T-helper 1 cell (primary cell): ENCODE results near the gene CYP26B1.

Experiments used
- DNase-seq, 5 donors: peaks; one replicate each; pipeline ENCODE4 v3.0.0-alpha.2; 2012 to 2020
- total RNA-seq, 4 donors: gene quantifications; one replicate each; lab custom pipeline; 2026; lab: John Stamatoyannopoulos, UW

The CYP26B1 gene, protein sequence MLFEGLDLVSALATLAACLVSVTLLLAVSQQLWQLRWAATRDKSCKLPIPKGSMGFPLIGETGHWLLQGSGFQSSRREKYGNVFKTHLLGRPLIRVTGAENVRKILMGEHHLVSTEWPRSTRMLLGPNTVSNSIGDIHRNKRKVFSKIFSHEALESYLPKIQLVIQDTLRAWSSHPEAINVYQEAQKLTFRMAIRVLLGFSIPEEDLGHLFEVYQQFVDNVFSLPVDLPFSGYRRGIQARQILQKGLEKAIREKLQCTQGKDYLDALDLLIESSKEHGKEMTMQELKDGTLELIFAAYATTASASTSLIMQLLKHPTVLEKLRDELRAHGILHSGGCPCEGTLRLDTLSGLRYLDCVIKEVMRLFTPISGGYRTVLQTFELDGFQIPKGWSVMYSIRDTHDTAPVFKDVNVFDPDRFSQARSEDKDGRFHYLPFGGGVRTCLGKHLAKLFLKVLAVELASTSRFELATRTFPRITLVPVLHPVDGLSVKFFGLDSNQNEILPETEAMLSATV
- 0 reads per million in 4 donors for total RNA-seq

DNA sequence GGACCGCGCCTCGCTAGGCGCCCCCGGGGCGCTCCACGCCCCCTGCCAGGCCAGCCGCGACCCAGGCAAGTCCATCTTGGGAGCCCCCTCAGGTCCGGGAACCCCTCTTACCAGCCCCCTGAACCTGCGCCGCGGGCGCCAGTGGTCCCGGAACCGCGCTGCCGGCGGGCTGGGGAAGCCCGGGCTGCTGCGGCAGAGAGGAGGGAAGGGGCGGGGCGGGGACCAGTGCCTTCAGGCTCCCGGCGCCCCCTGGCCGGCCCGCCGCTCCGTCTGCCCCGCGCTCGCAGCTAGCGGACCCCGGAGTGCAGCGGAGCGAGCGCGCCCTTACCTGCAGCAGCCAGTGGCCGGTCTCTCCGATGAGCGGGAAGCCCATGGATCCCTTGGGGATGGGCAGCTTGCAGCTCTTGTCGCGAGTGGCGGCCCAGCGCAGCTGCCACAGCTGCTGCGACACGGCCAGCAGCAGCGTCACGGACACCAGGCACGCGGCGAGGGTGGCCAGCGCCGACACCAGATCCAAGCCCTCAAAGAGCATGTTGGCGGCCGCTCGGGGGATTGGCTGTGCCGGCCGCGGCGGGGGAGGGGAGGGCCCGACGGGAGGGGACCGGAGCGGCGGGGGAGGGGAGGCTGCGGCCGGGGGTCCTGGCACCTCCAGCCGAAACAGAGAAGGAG, at the start of gene CYP26B1:
TSS of gene CYP26B1 (minus strand) at position 560 of the 669 bp plus-strand sequence. CDS start at position 532, 28 bp downstream.
- peak in 2 of 5 donors; percentile 2 to 9 for DNase-seq

DNA sequence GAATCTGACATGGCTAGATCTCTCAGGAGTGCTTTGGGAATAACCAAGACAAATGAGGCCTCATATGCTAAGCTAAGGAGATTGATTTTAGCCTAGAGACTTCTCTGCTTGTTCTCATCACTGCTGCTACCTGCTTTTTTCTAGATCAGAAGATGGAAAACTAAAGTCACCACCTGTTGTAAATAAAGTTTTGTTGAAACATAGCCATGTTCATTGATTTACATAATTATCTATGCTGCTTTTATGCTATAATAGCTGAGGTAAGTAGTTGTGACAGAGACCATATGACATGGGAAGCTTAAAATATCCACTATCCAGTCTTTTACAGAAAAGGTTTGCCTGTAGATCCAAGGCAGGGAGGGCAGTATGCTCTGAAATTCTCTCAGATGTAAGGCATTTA, 46.1 kb upstream of the CYP26B1 start:
- no peak for DNase-seq

DNA sequence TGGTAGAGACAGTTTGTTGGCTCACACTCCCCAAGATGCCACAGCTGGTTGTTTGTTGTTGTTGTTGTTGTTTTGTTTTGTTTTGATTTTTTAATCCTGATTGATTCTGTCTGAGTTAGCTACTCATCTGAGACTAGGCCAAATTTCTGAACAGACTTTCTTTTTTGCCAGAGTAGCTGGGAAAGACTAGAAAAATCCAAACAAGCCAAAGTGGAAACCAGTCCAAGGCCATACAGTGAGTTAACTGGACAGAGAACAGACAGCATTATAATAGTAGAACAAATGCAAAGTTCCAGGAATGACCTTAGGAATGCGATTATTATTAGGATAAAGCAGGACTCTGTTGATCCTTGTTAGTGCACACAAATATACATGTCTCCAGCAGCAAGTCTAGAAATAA, 43.8 kb upstream of the CYP26B1 start:
- DNase-seq: no peak

DNA sequence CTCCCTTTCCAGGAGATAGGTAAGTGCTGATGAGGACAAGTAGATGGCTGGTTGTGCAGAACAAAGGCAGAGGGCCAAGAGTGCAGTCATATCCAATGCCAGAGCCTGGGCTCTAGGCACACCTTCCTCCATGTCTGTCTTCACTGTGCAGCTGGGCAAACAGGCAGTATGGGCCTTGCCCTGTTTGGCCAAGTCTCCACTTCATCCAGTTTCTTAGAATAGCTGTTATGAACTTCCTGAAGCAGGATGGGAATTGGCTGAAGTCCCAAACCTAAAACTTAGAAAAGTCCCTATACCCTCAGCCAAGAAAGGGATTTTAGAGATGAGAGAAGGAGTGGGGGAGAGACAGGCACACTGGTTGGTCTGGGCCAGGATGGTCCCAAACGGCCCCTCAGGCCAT, 37.5 kb upstream of the CYP26B1 start:
- DNase-seq: no peak

DNA sequence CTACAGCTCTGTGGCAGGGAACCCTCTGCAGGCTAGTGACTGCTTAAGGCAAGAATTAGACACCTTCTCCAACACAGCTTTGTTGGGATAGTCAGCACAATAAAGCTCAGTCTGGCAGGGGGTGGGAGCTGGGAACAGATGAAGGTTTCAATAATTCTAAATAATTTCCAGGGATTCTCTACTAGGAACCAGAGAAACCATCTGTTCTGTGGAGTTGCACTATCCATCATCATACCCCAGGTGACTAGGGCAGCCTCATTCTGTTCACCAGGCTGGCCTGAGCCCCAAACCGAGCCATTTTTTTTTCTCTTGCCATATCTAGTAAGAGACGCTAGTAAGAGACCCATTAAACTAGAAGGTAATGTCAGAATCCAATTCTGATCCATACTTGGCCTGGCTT, 35.8 kb upstream of the CYP26B1 start:
- DNase-seq: no peak

DNA sequence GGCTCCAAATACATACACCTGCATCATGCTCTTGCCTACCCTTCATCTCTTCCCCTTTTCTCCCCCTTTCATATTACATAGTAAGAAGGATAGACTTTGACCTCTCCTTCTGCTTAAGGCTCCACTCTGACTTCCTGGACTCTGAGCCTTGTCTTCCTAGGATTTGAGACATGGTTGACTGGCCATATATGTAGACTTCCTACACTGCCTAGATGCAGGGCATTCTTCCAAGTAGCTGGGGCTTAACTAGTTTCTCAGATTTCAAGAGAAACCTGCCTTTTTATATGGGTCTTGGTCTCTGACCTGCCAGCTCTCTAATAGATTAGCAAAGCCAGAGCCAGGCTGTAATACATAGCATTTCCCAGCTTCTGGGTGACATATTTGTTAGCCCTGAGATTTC, 35.4 kb upstream of the CYP26B1 start:
- DNase-seq: no peak

DNA sequence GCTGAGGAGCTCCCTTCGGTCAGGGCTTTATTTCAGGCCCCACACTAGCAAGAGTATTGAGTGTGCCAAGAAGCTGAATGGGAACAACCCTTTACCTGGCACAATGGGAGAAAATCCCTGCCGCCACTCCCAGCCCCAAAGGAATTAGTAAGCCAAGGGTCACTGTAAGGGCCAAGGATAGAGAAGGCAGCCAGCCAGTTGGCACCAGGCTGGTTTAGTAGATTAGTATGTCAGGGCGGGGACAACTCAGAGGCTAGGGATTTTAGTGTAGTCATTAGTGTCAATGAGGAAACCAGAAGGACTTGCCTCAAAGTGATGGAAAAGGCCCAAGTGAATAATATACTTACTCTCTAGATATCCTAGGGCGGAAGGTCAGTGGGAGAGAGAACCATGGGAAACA, 34.9 kb upstream of the CYP26B1 start:
- DNase-seq: no peak

DNA sequence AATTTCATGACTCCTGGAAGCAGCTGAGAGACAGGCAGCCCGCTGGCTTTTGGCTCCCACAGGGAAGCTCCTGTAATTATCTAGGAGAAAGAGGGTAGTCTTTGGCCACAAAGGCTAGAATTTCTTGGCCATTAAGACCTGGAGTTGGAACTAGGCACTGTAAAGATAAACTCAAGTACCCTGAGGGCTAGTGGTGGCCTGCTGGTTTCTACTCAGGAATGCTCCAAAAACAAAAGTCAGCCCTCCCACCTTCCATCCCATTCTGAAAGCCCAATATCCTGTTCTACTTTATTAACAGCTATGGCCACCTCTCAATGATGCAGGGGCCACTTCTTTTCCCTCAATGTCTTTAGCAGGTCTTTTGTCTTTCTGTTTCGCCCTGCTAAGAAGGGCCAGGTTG, 34.0 kb upstream of the CYP26B1 start:
- no peak for DNase-seq

DNA sequence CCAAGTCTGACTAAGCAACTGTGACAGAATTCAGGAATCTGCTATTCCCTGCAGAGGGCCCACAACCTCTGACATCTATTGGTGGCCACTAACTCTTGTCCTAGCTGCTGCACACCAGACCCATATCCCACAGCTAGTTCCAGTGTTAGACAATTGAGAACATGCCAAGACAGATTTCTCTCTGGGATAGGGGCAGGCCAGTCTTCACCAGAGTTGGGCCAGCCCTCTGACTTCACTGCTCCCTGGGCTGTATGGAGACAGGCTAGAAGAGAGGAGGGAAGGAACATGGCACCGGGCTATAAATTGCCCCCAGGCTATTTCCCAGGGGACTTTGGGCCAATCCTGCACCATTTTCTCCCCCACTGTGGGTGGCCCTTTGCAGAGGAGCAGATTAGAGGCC, 32.7 kb upstream of the CYP26B1 start:
- no peak for DNase-seq

DNA sequence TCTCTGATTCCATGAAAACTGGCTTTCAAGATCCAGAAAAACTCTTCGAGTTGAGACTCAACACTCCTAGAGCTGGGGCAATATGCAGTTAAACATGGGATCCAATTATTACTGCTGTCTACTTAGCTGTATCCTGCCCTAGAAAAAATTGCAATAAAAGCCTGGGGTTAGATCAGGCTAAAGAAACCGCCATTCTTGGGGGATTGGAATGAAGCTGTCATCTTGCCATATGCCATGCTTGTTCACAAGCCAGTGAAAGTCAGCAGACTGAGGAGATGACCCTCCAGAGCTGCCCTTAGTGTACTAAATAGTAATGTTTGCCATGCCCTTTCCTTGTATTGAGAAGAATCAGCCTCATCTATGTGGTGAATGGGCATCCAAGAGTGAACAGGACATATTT, 30.9 kb upstream of the CYP26B1 start:
- no peak for DNase-seq

DNA sequence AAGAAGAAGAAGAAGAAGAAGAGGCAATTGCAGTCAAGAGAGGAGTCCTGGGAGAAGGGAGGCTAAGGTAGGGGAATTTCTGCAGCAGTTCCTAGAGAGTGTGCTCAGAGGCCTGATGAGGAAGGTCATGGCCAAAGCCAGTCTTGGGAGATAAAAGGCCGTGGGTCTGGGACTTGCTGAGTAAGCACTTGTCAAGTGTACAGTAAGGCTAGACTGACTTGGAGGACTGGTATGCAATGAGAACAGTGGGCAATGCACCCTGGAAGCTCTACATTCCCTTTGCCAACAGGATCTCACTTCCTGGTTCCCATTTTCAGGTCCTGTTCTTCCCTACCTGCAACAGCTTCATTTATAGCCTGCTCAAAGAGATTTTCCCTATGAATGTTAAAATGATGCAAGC, 28.6 kb upstream of the CYP26B1 start:
- no peak for DNase-seq

DNA sequence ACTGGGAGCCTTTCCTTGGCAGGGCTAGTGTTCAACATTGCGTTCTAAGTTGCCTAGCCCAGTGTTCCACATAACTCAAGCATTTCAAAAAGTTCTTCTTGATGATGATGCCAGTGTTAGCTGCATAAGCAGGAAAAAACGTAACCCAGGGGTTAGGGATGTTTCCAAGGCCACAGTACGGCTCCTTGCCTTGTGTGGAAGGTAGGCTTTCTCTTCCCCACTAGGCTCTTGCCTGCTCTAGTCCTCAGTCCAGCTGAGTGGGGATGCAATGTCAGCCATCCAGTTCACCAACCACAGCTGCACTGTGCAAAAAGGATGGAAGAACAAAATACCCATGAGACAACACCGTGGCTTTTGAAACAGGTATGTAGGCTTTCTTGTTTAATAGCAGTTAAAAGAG, 28.0 kb upstream of the CYP26B1 start:
- DNase-seq: no peak

DNA sequence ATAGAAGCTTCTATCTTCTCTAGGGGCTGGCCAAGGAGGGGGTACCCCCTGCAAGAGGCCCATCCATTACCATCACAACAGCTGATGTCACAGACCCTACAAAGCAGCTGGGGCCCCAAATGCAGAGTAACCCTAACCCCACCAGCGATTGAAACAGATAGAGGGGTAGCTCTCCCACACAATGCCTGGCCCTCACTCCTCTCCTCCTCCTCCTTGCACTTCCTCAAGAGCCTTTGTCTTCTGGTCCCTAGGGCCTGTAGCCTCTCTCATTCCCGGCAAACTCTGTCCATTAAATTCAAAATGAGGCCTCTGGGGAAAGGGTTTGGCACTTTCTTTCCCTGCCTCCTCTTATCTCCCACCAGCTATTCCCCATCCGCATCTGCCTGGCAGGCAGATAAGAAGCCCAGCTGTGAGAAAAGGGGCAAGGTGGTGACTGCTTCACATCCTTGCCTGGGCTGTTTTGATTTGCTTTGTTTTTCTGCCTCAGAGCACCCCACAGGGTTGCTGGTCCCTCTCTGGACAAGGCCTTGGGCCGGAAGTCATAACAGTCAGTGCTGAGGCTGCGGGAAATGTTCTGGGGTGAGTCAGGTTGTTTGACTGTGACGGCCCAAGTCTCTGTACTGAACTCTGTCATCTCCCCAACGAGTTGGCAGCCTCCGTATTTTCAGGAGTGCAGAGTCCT, 26.1 kb upstream of the CYP26B1 start:
- no peak for DNase-seq

DNA sequence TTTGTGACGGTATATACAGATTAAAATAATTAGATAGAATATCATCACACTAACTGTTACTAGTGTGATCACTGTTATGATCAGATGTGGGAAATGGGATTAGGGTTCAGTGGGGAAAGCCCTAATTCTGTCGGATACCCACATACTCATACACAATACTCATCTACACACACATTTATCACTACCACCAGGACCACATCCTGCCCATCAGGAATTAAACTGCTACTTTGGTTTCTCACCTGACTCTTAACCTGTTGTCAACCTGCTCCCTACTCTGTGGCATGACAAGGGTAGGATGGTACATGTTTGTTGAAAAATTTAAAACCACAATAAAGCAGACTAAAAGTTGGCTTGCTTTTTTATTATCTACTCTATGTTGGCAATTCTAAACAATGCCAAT, 24.8 kb upstream of the CYP26B1 start:
- no peak for DNase-seq

DNA sequence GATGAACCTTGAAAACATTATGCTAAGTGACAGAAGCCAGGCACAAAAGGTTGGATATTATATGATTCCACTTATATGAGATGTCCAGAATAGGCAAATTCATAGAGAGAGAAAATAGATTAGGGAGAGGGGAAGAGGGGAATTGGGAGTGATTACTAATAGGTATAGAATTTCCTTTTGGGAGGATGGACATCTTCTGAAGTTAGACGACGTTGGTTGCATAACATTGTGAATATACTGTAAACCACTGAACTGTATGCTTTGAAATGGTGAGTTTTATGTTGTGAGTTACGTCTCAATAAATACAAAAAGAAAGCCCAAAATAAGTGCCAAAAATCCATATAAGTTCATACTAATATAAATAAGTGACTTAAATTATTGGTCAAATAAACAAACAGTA, 18.6 kb upstream of the CYP26B1 start:
- DNase-seq: no peak

DNA sequence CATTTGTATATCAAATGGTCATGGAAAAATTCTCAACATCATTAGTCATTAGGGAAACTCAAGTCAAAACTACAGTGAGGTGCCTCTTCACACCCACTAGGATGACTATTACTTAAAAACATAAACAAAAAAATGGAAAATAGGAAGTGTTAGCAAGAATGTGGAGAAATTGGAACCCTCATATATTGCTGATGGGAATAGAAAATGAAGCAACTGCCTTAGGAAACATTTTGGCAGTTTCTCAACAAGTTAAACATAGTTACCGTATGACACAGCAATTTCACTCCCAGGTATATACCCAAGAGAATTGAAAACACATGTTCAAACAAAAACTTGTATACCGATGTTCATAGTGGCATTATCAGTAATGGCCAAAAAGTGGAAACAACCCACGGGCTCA, 18.1 kb upstream of the CYP26B1 start:
- DNase-seq: no peak

DNA sequence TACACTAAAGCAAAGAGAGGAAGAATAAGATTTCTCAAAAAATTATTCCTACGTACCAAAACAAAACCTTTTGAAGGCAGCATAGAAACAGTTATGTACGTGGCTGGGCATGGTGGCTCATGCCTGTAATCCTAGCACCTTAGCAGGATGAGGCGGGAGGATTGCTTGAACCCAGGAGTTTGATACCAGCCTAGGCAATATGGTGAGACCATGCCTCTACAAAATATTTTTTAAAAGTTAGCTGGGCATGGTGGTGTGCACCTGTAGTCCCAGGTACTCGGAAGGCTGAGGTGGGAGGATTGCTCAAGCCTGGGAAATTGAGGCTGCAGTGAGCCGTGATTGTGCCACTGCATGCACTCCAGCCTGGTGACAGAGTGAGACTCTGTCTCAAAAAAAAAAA, 14.9 kb upstream of the CYP26B1 start:
- DNase-seq: no peak

DNA sequence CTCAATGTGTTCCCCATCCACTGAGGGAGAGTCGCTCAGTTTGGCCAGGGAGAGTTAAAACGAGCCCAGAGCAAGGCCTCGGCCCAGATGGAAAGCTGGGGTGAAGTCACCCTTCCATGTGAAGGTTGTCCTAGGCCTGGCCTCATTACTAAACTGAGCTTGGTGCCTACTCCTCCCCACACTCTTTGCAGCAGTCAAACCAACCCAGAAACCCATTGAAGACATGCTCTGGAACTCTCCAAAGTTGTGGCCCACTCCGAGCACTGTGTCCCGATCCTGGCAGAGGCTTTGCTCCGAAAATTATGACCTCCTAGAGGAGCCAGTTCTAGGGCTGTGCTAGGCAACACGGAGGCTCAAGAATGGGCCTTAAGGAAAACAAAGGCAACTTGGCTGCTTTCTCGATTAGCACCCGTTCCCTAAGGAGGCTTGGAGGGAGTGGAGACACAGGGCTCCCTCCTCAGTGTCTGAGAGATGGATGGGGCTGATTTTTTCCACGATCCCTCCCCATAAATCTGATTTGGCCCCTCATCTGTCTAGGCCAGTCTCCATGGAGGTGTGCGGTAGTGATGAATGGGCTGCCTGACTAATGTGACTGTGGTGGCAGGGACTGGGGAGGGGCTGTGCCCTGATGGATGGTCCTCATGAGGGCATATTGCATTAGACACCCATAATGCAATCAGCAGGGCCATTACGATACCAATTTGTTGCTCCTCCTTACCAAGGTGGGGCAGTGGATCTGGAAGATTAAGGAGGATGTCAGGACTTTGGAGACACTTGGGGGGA, 11.7 kb upstream of the CYP26B1 start:
- no peak for DNase-seq

DNA sequence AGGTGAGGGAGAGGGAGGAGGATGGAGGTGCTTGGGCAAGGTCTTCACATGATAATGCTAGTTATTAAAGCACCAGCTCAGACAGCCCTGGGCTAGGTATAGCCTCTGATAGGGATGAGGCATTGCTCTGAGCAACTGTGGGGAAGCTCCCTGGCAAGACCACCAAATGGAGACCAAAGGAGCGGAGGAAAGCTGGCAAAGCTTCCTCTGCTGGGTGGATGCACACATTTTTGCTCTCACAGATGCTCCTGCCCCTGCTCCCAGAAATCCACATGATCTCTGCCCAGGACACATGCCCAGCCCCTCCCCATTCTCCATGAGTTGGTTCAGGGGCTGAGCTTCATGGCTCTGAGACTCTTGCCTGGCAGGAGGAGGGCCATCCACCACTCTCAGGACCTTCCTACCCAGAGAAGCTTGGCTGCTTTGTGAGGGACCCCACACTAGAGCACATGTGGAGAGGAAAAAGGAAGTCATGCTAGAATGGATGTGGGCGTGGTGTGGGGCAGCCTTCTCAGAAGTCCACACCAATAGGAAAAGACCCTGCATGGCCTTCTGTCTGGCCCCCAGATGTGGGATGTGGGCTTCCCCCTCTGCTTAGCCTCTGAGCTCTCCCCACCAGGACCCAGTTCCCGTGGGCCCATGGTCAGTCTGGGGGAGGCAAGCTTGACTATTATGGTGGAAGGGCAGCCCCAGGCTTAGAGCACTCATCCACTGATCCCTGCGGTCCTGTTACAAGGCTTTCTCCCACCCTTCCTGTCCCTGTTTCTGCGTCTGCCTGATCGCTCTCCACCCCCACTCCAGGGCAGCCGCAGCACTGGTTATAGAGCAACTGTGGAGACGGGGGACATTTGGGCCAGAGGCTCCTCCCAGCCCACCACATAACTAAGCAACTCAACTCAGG, 10.5 kb upstream of the CYP26B1 start:
- no peak for DNase-seq

DNA sequence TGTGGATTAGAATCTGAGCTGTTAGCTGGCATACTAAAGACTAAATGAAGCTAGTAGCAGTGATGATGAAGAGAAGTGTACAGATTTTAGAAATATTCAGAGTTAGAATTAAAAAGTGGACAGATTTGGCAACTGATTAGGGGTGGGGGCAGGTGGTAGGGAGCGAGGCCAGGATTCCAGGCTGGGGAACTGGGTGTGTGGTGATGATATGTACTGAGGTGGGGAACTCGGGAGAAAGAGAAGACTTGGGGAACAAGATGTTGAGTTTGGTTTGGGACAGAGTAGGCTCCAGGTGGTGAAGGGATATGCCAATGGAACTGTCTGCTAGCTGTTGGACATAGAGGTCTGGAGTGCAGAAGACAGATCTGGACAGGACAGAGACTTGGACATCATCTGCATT, 9.2 kb upstream of the CYP26B1 start:
- DNase-seq: no peak

DNA sequence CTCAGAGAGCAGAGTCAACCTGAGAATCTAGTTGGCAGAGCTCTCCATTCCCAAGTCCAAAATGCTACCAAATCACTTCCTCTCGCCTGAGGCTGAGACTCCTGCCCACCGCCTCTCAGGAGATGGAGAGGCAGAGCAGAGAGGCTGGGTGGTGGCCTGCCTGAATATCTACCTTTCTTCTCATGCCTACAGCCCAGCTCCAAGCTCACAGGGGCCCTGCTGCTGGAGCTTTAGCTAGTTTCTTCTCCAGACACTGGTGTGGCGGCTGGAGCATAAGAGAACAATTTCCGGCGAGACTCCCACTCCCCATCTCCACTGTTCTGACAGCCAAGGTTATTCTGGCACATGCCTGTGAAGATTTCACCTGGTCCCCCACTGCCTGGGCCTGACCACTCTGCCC, 8.1 kb upstream of the CYP26B1 start:
- DNase-seq: no peak

DNA sequence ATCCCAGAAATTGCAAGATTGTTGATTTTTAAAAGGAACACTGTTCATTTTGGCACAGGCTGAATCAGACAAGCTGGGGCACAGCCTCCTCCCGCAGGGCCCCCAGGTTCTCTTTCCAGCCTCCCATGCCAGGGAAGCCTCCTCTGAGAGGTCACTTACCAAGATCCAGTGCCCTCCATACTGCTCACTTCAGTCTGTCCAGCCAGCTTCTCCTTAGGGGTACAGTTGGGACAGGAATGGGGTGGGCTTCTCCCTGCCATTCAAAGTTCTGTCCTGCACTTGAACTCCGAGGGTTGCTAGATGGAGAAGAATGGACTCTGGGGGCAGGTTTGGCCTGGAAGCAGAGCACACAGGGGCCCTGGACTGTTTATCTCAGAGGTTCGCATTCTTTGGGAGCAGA, 7.5 kb upstream of the CYP26B1 start:
- no peak for DNase-seq
